HepG2 (cell line): Measurements from ENCODE around the gene CAGE1.
A peak's percentile ranks its signal among the peaks of the same experiment; 100 is the strongest.
"Not testable (repeated sequence)": the region's sequence is repeated elsewhere in the genome, so short reads cannot be mapped to it uniquely, and the experiment has no call there.

ENCODE experiments used
- CTCF ChIP-seq: sonication (generic); formaldehyde crosslinking; IDR thresholded peaks from 2 replicates; pipeline ENCODE4 v1.5.0; 2020; ENCODE audit warnings: mild to moderate bottlenecking, missing genetic modification reagents, moderate library complexity
- EZH2 ChIP-seq: conservative IDR thresholded peaks from 2 replicates; pipeline ENCODE4 v1.6.1; 2012; ENCODE audit warnings: mild to moderate bottlenecking, low read depth, low read length, moderate library complexity
- FOSL1 ChIP-seq: sonication (generic); formaldehyde crosslinking; IDR thresholded peaks from 2 replicates; pipeline ENCODE4 v1.9.0; 2021; ENCODE audit warnings: missing genetic modification reagents, borderline replicate concordance
- FOSL2 ChIP-seq: sonication (generic); formaldehyde crosslinking; IDR thresholded peaks from 2 replicates; pipeline ENCODE4 v1.4.0; 2020; ENCODE audit warnings: missing genetic modification reagents
- FOXO1 ChIP-seq: sonication (generic); formaldehyde crosslinking; IDR thresholded peaks from 2 replicates; pipeline ENCODE4 v1.4.0; 2020; ENCODE audit warnings: missing genetic modification reagents
- HCFC1 ChIP-seq: fragments of 150-350 bp; IDR thresholded peaks from 2 replicates; pipeline ENCODE4 v1.6.1; 2014; ENCODE audit warnings: low read depth, low read length
- IKZF4 ChIP-seq: sonication (generic); formaldehyde crosslinking; IDR thresholded peaks from 2 replicates; pipeline ENCODE4 v1.5.1; 2020; ENCODE audit warnings: borderline replicate concordance, mild to moderate bottlenecking, low read depth, missing genetic modification reagents; ENCODE audit errors: not compliant biosample characterization
- NPAS2 ChIP-seq: sonication (generic); formaldehyde crosslinking; IDR thresholded peaks from 2 replicates; pipeline ENCODE4 v1.8.0; 2022; ENCODE audit warnings: mild to moderate bottlenecking, missing genetic modification reagents, borderline replicate concordance
- RFX5 ChIP-seq: IDR thresholded peaks from 2 replicates; pipeline ENCODE4 v1.6.1; 2011; ENCODE audit warnings: low read depth, low read length, improper control_type of control experiment
- SYNCRIP ChIP-seq: fragments of 200-400 bp; formaldehyde crosslinking; IDR thresholded peaks from 2 replicates; pipeline ENCODE4 v1.6.1; 2018; ENCODE audit warnings: mild to moderate bottlenecking, low read depth, low read length; ENCODE audit not compliant: insufficient read depth
- ZNF24 ChIP-seq: fragments of 450-650 bp; IDR thresholded peaks from 2 replicates; pipeline ENCODE4 v1.6.1; 2017; ENCODE audit warnings: antibody characterized with exemption, mild to moderate bottlenecking
- ZNF619 ChIP-seq: sonication (generic); formaldehyde crosslinking; IDR thresholded peaks from 2 replicates; pipeline ENCODE4 v1.4.0; 2020; ENCODE audit warnings: mild to moderate bottlenecking, missing genetic modification reagents

- not testable (repeated sequence) for TF ChIP-seq HCFC1; EZH2; FOXO1 (CRISPR knock-in tag); CTCF (CRISPR knock-in tag); ZNF619; ZNF24; IKZF4 (CRISPR knock-in tag); NPAS2; RFX5; SYNCRIP
- TF ChIP-seq FOSL2 (peak; percentile 87), FOSL1 (CRISPR knock-in tag) (0 out of 2 replicates have a peak, but pooled peaks have one; percentile 31)
These were observed 42.0 kb downstream of the CAGE1 start for GRCh38 chr6:7347551-7347997.
